ENCODE results near the gene RARS2.

RARS2 gene

DNA sequence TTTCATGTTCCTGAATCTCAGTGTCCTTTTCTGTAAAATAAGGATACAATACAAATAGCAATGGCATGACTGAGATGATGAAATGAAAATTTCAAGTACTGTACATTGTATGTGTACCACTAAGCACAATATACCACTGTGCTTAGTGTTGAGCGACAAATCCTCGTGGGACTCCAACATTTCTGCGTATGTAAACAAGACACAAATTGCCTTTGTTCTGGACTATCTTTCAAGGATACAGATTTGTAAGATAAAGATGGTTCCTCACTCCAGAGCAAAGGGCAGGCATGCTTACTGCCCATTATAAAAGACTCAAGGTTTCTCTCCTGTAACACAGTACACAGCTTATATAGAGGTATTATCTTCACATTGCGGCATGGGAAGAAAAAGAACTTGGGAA is 6.0 kb downstream of the RARS2 start:
- no peak for TF ChIP-seq CTCF (IDR thresholded peaks at IDR 0.05; ENCODE audit: insufficient read depth, low read length, missing control alignments)
- no peak for DNase-seq (ENCODE audit: low read depth, low spot score)
- ChIA-PET CTCF (no interaction called here), POLR2A (no interaction called here)
- H3K4me3 ChIP-seq (ENCODE audit: low read depth, low read length): no peak overlapping the region

- CTCF ChIA-PET: interaction anchor here (1.8 kb wide), 1 partner anchor 14 kb away, joined by 5 read pairs; no protein-coding TSS in a partner anchor
- POLR2A ChIA-PET: no interaction called here
- no peak for TF ChIP-seq CTCF (IDR thresholded peaks at IDR 0.05; ENCODE audit: insufficient read depth, low read length, missing control alignments)
- no peak overlapping the region for H3K4me3 ChIP-seq (ENCODE audit: low read depth, low read length)
- DNase-seq (ENCODE audit: low read depth, low spot score): no peak
Observed at GRCh38 chr6:87575423-87575822, 14.4 kb downstream of the RARS2 start.

DNA sequence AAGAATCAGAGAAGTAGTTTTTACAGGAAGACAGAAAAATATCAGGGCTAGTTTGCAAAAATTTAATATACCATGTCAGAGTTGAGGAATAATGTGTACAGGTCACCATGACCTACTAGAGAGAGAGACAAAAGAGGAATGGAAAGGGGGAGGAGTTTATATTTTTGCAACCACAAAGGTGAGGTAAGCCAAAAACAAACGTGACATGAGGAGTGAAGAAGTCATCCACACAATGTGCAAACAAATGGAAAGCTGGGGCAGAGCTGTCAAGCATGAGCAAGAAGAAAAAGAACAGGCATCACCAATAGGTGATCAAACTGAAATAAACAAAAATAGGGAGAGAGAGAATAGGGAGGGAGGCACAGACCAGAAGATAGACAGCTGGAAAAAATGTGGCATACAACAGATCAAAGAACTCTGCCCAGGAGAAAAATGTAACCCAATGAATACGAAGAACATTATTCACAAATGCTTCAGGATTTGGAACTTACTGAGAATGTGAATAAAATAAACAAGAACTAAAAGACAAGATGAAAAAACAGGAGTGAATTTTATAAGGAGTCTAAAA is 15.5 kb downstream of the RARS2 start:
- DNase-seq (ENCODE audit: low read depth, low spot score): no peak
- CTCF ChIA-PET: no interaction called here
- no peak for TF ChIP-seq CTCF (IDR thresholded peaks at IDR 0.05; ENCODE audit: insufficient read depth, low read length, missing control alignments)
- POLR2A ChIA-PET: interaction anchor here (0.6 to 0.7 kb wide), 2 partner anchors 221 to 224 kb away, joined by 3 read pairs; no protein-coding TSS in a partner anchor
- H3K4me3 ChIP-seq (ENCODE audit: low read depth, low read length): no peak overlapping the region

GRCh38 chr6:87573307-87574024 is 16.3 kb downstream of the RARS2 start:
- TF ChIP-seq CTCF (IDR thresholded peaks at IDR 0.05; ENCODE audit: insufficient read depth, low read length, missing control alignments): no peak
- DNase-seq (ENCODE audit: low read depth, low spot score): no peak
- CTCF ChIA-PET: interaction anchor here (0.6 kb wide), 1 partner anchor 1999 kb away, joined by 3 read pairs; no protein-coding TSS in a partner anchor
- no peak overlapping the region for H3K4me3 ChIP-seq (ENCODE audit: low read depth, low read length)
- POLR2A ChIA-PET: interaction anchor here (0.6 kb wide), 1 partner anchor 223 kb away, joined by 3 read pairs; no protein-coding TSS in a partner anchor

GRCh38 chr6:87572883-87573282 is 16.9 kb downstream of the RARS2 start:
- no peak overlapping the region for H3K4me3 ChIP-seq (ENCODE audit: low read depth, low read length)
- TF ChIP-seq CTCF (IDR thresholded peaks at IDR 0.05; ENCODE audit: insufficient read depth, low read length, missing control alignments): no peak
- DNase-seq (ENCODE audit: low read depth, low spot score): no peak
- POLR2A ChIA-PET: no interaction called here
- CTCF ChIA-PET: interaction anchor here (0.6 kb wide), 1 partner anchor 1999 kb away, joined by 3 read pairs; no protein-coding TSS in a partner anchor

DNA sequence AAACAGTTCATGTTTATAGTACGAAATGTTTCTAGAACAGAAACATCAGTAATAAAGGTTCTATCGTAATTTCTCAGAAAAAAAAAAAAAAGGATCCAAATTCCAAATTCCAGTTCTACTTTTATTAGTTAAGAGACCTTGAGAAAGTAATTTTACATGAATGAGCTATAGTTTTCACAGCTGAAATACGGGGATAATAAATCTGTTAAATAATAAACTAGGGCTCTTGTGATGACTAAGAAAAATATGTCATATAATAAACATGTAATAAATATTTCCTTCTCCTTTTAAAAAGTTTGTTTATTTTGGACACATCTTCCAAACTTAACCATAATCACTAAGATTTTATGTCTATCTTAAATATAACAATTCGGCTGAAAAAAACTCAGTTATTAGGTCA is 17.8 kb downstream of the RARS2 start:
- no peak for TF ChIP-seq CTCF (IDR thresholded peaks at IDR 0.05; ENCODE audit: insufficient read depth, low read length, missing control alignments)
- POLR2A ChIA-PET: no interaction called here
- no peak overlapping the region for H3K4me3 ChIP-seq (ENCODE audit: low read depth, low read length)
- no peak for DNase-seq (ENCODE audit: low read depth, low spot score)
- CTCF ChIA-PET: no interaction called here
